IMR-90 (cell line): ENCODE measurements around the gene JPT2. TPM values are rescaled to one million over a fixed set of nuclear protein-coding genes. Genes with fewer than 3 reads are reported as not detected.

Source experiments
- ATAC-seq: fragments of 200-7000 bp; cut with Tn5 transposase; 2 replicates; pipeline ENCODE4 v1.9.1; 2020; ENCODE audit warnings: low read depth, mild to moderate bottlenecking, moderate library complexity
- BruUV-seq: library from RNA; stranded (reverse); fragments of 400-500 nt; replicated peaks from 2 replicates; lab custom pipeline; 2021; lab: Mats Ljungman, UMichigan
- CTCF ChIA-PET: fragments of 300-600 bp; formaldehyde crosslinking; extraction: SDS; loops from one replicate; lab custom pipeline; 2021; ENCODE audit warnings: antibody characterized with exemption; lab: Yijun Ruan, JAX
- POLR2A ChIA-PET: fragments of 300-600 bp; sonication (Branson Sonifier 250); formaldehyde crosslinking; loops from one replicate; lab custom pipeline; 2022; ENCODE audit warnings: antibody characterized with exemption; ENCODE audit not compliant: unreplicated experiment; lab: Charles Lee
- DNase-seq: peaks from one replicate; pipeline ENCODE4 v3.0.0; 2013
- H2AFZ ChIP-seq: replicated peaks from 2 replicates; pipeline ENCODE3; 2013; ENCODE audit warnings: low read length, mild to moderate bottlenecking; ENCODE audit not compliant: poor library complexity
- H2AK5ac ChIP-seq: 2 replicates; pipeline ENCODE4 v1.6.1; 2013; ENCODE audit warnings: low read depth, low read length, inconsistent platforms
- H2AK9ac ChIP-seq: replicated peaks from 2 replicates; pipeline ENCODE3; 2013; ENCODE audit warnings: mild to moderate bottlenecking, low read depth, low read length, moderate library complexity; ENCODE audit not compliant: poor library complexity
- H2BK120ac ChIP-seq: 2 replicates; pipeline ENCODE4 v1.6.1; 2013; ENCODE audit warnings: low read depth, low read length, inconsistent platforms
- H2BK15ac ChIP-seq: 3 replicates; pipeline ENCODE4 v1.6.1; 2013; ENCODE audit warnings: low read depth, low read length, inconsistent platforms
- H2BK20ac ChIP-seq: 2 replicates; pipeline ENCODE4 v1.6.1; 2013; ENCODE audit warnings: low read depth, mild to moderate bottlenecking, inconsistent platforms, low read length, moderate library complexity
- H2BK5ac ChIP-seq: 2 replicates; pipeline ENCODE4 v1.6.1; 2013; ENCODE audit warnings: mild to moderate bottlenecking, low read depth, low read length, inconsistent platforms; ENCODE audit not compliant: poor library complexity, severe bottlenecking
- H3K14ac ChIP-seq: replicated peaks from 2 replicates; pipeline ENCODE4 v1.6.1; 2013; ENCODE audit warnings: low read depth, low read length, inconsistent platforms
- H3K18ac ChIP-seq: 2 replicates; pipeline ENCODE4 v1.6.1; 2013; ENCODE audit warnings: low read depth, low read length, control low read depth
- H3K23ac ChIP-seq: 2 replicates; pipeline ENCODE4 v1.6.1; 2013; ENCODE audit warnings: low read depth, low read length, inconsistent platforms
- H3K27ac ChIP-seq: 2 replicates; pipeline ENCODE4 v1.5.1; 2013; ENCODE audit warnings: mild to moderate bottlenecking, control low read depth, low read length; ENCODE audit not compliant: insufficient read depth
- H3K27me3 ChIP-seq: 2 replicates; pipeline ENCODE4 v1.6.1; 2013; ENCODE audit warnings: low read length; ENCODE audit not compliant: control insufficient read depth, insufficient read depth
- H3K36me3 ChIP-seq: 2 replicates; pipeline ENCODE4 v1.6.1; 2013; ENCODE audit warnings: low read length, mixed read lengths; ENCODE audit not compliant: control insufficient read depth, insufficient read depth
- H3K4ac ChIP-seq: 2 replicates; pipeline ENCODE4 v1.6.1; 2013; ENCODE audit warnings: low read depth, low read length, inconsistent platforms
- H3K4me1 ChIP-seq: 2 replicates; pipeline ENCODE4 v1.6.1; 2013; ENCODE audit warnings: low read length, mixed read lengths; ENCODE audit not compliant: control insufficient read depth, insufficient read depth
- H3K4me2 ChIP-seq: 2 replicates; pipeline ENCODE4 v1.6.1; 2013; ENCODE audit warnings: low read depth, mild to moderate bottlenecking, control low read depth, low read length, moderate library complexity
- H3K4me3 ChIP-seq: 2 replicates; pipeline ENCODE4 v1.5.1; 2013; ENCODE audit warnings: low read depth, mild to moderate bottlenecking, control low read depth, low read length, moderate library complexity; ENCODE audit not compliant: insufficient read depth
- H3K56ac ChIP-seq: 2 replicates; pipeline ENCODE4 v1.6.1; 2013; ENCODE audit warnings: low read length, inconsistent platforms; ENCODE audit not compliant: insufficient read depth; ENCODE audit errors: extremely low read depth
- H3K79me1 ChIP-seq, 2 experiments: 2 replicates each; pipeline ENCODE4 v1.6.1; 2013; ENCODE audit warnings: low read length in 2 of 2, inconsistent platforms in 1 of 2, low read depth in 1 of 2
- H3K9ac ChIP-seq: 2 replicates; pipeline ENCODE4 v1.6.1; 2013; ENCODE audit warnings: low read depth, low read length, control low read depth
- H3K9me1 ChIP-seq: 2 replicates; pipeline ENCODE4 v1.6.1; 2013; ENCODE audit warnings: low read length, inconsistent platforms; ENCODE audit not compliant: insufficient read depth
- H3K9me3 ChIP-seq: 2 replicates; pipeline ENCODE4 v1.6.1; 2013; ENCODE audit warnings: low read length; ENCODE audit not compliant: control insufficient read depth, insufficient read depth
- H4K20me1 ChIP-seq: 2 replicates; pipeline ENCODE4 v1.6.1; 2013; ENCODE audit warnings: low read length, inconsistent platforms; ENCODE audit not compliant: insufficient read depth
- H4K5ac ChIP-seq: 2 replicates; pipeline ENCODE4 v1.6.1; 2013; ENCODE audit warnings: mild to moderate bottlenecking, low read depth, low read length, control low read depth
- H4K8ac ChIP-seq, 2 experiments: 2 replicates each; pipeline ENCODE4 v1.6.1; 2013; ENCODE audit warnings: low read depth in 2 of 2, low read length in 2 of 2, control low read depth in 1 of 2, inconsistent platforms in 1 of 2
- H4K91ac ChIP-seq: 2 replicates; pipeline ENCODE4 v1.6.1; 2013; ENCODE audit warnings: low read depth, low read length, inconsistent platforms; ENCODE audit not compliant: insufficient read depth
- BHLHE40 ChIP-seq: fragments of 150-350 bp; IDR thresholded peaks from 2 replicates; pipeline ENCODE4 v1.6.1; 2016; ENCODE audit warnings: mild to moderate bottlenecking, low read depth, low read length
- CEBPB ChIP-seq: IDR thresholded peaks from 2 replicates; pipeline ENCODE4 v1.6.1; 2012; ENCODE audit warnings: low read depth, low read length, improper control_type of control experiment
- CHD1 ChIP-seq: IDR thresholded peaks from 2 replicates; pipeline ENCODE4 v1.6.1; 2012; ENCODE audit warnings: low read depth, low read length, improper control_type of control experiment
- FOS ChIP-seq: fragments of 150-350 bp; IDR thresholded peaks from 2 replicates; pipeline ENCODE4 v1.6.1; 2016; ENCODE audit warnings: low read depth, low read length
- MAFK ChIP-seq: IDR thresholded peaks from 2 replicates; pipeline ENCODE4 v1.6.1; 2012; ENCODE audit warnings: low read depth, low read length, improper control_type of control experiment
- MAZ ChIP-seq: IDR thresholded peaks from 2 replicates; pipeline ENCODE4 v1.6.1; 2012; ENCODE audit warnings: low read depth, mild to moderate bottlenecking, low read length, improper control_type of control experiment, moderate library complexity, borderline replicate concordance
- MXI1 ChIP-seq: IDR thresholded peaks from 2 replicates; pipeline ENCODE4 v1.6.1; 2012; ENCODE audit warnings: low read depth, mild to moderate bottlenecking, low read length, moderate library complexity, borderline replicate concordance
- NFE2L2 ChIP-seq: fragments of 150-350 bp; IDR thresholded peaks from 2 replicates; pipeline ENCODE4 v1.6.1; 2016; ENCODE audit warnings: low read depth, mild to moderate bottlenecking, low read length
- POLR2A ChIP-seq: IDR thresholded peaks from 2 replicates; pipeline ENCODE4 v1.6.1; 2012; ENCODE audit warnings: mild to moderate bottlenecking, low read depth, low read length
- RAD21 ChIP-seq: IDR thresholded peaks from 2 replicates; pipeline ENCODE4 v1.6.1; 2012; ENCODE audit warnings: low read length, improper control_type of control experiment
- RCOR1 ChIP-seq: IDR thresholded peaks from 2 replicates; pipeline ENCODE4 v1.6.1; 2012; ENCODE audit warnings: mild to moderate bottlenecking, low read length, improper control_type of control experiment; ENCODE audit not compliant: insufficient replicate concordance
- RFX5 ChIP-seq: IDR thresholded peaks from 2 replicates; pipeline ENCODE4 v1.8.0; 2012; ENCODE audit warnings: low read depth, mild to moderate bottlenecking, low read length, moderate library complexity
- SMC3 ChIP-seq: fragments of 150-350 bp; IDR thresholded peaks from 2 replicates; pipeline ENCODE4 v1.6.1; 2016; ENCODE audit warnings: low read depth, mild to moderate bottlenecking, antibody characterized with exemption, low read length, moderate library complexity
- WGBS, 2 experiments: methylation state at CpG; one replicate each; pipeline versions ENCODE4 v1.1.5 to v1.1.7; 2013; ENCODE audit warnings: missing lambda C conversion rate in 2 of 2; ENCODE audit not compliant: insufficient read length in 1 of 2; ENCODE audit errors: extremely low coverage in 2 of 2; 5-methylcytosine and 5-hydroxymethylcytosine counted together
- dilution Hi-C: fragments of 300-500 bp; cut with HindIII; formaldehyde crosslinking; loops from one replicate; pipeline ENCODE4 v1.14.3; 2018; ENCODE audit warnings: low sequenced_read_pairs; ENCODE audit not compliant: unreplicated experiment
- in situ Hi-C: fragments of 300-500 bp; cut with MboI; formaldehyde crosslinking; loops from 3 replicates; pipeline ENCODE4 v1.14.3; 2019; ENCODE audit warnings: low sequenced_read_pairs, inconsistent platforms, mixed read lengths
- intact Hi-C: fragments of 100-400 bp; cut with micrococcal nuclease; formaldehyde crosslinking; loops from 2 replicates; pipeline ENCODE4 v1.10.0; 2022
- polyA plus RNA-seq, 3 experiments: library from polyadenylated mRNA; depleted of rRNA; stranded (reverse); fragments of >200 nt; gene quantifications; 2 replicates each; pipeline ENCODE4 v1.2.3, GENCODE V29; 2012; ENCODE audit warnings: low replicate concordance in 1 of 3
- total RNA-seq: library from RNA; depleted of rRNA; stranded (reverse); fragments of >200 nt; gene quantifications from 2 replicates; pipeline ENCODE4 v1.2.3, GENCODE V29; 2012
- TF ChIP-seq, protein P1 (sequence below): conservative IDR thresholded peaks from 2 replicates; pipeline ENCODE4 v1.5.1; 2012; ENCODE audit warnings: mild to moderate bottlenecking, low read depth, low read length, improper control_type of control experiment
- TF ChIP-seq, protein P2 (sequence below): fragments of 150-350 bp; IDR thresholded peaks from 2 replicates; pipeline ENCODE4 v1.6.1; 2017; ENCODE audit warnings: mild to moderate bottlenecking, antibody characterized with exemption, low read length, low read depth
- TF ChIP-seq, protein P3 (sequence below): fragments of 150-350 bp; IDR thresholded peaks from 2 replicates; pipeline ENCODE4 v1.6.1; 2016; ENCODE audit warnings: low read depth, mild to moderate bottlenecking, low read length, moderate library complexity, borderline replicate concordance

Gene JPT2
- total and polyA plus RNA-seq, 2 of the 4 experiments (the other 2 are of a cell fraction): 40.0 to 41.5 TPM

DNA sequence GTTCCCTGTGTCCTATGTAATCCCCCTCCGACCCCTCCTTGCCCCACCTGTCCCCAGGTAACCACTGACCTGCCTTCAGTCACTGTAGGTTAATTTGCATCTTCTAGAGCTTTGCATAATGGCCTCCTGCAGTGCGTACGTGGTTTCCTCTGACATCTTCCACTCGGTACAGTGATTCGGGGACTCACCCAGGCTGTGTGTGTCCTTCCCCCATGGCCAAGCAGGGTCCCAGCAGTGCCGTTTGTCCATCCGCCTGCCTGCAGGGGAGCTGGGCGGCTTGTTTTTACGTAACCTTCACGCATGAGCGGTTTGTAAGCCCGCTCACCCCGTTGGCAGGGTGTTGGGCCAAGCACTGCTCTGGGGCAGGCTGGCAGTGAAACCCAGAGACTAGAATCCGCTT lies 35.9 kb downstream of the JPT2 start:
- Histone ChIP-seq H2BK5ac (no peak overlapping the region), H3K9me3 (no peaks in the 10 kb centered on the region), H3K9ac (no peak overlapping the region), H3K4me2 (no peak overlapping the region), H4K20me1 (peaks cover 75% of the 10 kb centered on the region), H3K56ac (no peak overlapping the region), H3K27me3 (no peaks in the 10 kb centered on the region), H3K79me1 (peaks cover 24 to 79% of the 10 kb centered on the region in 2 experiments), H2AFZ (no peak overlapping the region), H2AK5ac (no peak overlapping the region), H2AK9ac (no peak overlapping the region), H3K27ac (no peak overlapping the region), H2BK15ac (no peak overlapping the region), H2BK20ac (no peak overlapping the region), H3K23ac (no peak overlapping the region), H4K8ac (no peak overlapping the region), H3K18ac (no peak overlapping the region), H3K9me1 (peaks cover 31% of the 10 kb centered on the region), H3K14ac (no peak overlapping the region), H4K91ac (no peak overlapping the region), H4K5ac (no peak overlapping the region), H3K4me1 (peaks cover 8% of the 10 kb centered on the region), H3K4me3 (no peak overlapping the region), H3K4ac (no peak overlapping the region), H2BK120ac (no peak overlapping the region), H3K36me3 (no peaks in the 10 kb centered on the region)
- in situ Hi-C loops (loop anchor here (5.0 kb wide), 1 partner anchor 48 kb away; no protein-coding TSS in a partner anchor), dilution Hi-C loops (no loop called here), intact Hi-C loops (no loop called here)
- no peak for DNase-seq
- TF ChIP-seq POLR2A (no peak), BHLHE40 (no peak), SMC3 (no peak), MAFK (no peak), RCOR1 (no peak), RFX5 (no peak), CHD1 (no peak), CEBPB (no peak), FOS (no peak), RAD21 (no peak), NFE2L2 (no peak), MXI1 (no peak), MAZ (no peak)
- TF ChIP-seq, protein P1, sequence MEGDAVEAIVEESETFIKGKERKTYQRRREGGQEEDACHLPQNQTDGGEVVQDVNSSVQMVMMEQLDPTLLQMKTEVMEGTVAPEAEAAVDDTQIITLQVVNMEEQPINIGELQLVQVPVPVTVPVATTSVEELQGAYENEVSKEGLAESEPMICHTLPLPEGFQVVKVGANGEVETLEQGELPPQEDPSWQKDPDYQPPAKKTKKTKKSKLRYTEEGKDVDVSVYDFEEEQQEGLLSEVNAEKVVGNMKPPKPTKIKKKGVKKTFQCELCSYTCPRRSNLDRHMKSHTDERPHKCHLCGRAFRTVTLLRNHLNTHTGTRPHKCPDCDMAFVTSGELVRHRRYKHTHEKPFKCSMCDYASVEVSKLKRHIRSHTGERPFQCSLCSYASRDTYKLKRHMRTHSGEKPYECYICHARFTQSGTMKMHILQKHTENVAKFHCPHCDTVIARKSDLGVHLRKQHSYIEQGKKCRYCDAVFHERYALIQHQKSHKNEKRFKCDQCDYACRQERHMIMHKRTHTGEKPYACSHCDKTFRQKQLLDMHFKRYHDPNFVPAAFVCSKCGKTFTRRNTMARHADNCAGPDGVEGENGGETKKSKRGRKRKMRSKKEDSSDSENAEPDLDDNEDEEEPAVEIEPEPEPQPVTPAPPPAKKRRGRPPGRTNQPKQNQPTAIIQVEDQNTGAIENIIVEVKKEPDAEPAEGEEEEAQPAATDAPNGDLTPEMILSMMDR: no peak
- TF ChIP-seq, protein P2, sequence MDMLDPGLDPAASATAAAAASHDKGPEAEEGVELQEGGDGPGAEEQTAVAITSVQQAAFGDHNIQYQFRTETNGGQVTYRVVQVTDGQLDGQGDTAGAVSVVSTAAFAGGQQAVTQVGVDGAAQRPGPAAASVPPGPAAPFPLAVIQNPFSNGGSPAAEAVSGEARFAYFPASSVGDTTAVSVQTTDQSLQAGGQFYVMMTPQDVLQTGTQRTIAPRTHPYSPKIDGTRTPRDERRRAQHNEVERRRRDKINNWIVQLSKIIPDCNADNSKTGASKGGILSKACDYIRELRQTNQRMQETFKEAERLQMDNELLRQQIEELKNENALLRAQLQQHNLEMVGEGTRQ: no peak
- TF ChIP-seq, protein P3, sequence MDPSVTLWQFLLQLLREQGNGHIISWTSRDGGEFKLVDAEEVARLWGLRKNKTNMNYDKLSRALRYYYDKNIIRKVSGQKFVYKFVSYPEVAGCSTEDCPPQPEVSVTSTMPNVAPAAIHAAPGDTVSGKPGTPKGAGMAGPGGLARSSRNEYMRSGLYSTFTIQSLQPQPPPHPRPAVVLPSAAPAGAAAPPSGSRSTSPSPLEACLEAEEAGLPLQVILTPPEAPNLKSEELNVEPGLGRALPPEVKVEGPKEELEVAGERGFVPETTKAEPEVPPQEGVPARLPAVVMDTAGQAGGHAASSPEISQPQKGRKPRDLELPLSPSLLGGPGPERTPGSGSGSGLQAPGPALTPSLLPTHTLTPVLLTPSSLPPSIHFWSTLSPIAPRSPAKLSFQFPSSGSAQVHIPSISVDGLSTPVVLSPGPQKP: no peak
- ChIA-PET POLR2A (no interaction called here), CTCF (no interaction called here)
- 80% methylated on average over 5 of the region's 14 CpGs; no CpG with 5 or more reads in 1 of the 2 experiments for WGBS, 2 experiments
- no peak for ATAC-seq
- no TSS peak for BruUV-seq
